NCI-H128 (cell line): Measurements from ENCODE around the gene EPYC.

Experiments
- DNase-seq: peaks from one replicate; lab custom pipeline; 2025; ENCODE audit not compliant: unreplicated experiment; lab: John Stamatoyannopoulos, UW

The EPYC gene

DNA sequence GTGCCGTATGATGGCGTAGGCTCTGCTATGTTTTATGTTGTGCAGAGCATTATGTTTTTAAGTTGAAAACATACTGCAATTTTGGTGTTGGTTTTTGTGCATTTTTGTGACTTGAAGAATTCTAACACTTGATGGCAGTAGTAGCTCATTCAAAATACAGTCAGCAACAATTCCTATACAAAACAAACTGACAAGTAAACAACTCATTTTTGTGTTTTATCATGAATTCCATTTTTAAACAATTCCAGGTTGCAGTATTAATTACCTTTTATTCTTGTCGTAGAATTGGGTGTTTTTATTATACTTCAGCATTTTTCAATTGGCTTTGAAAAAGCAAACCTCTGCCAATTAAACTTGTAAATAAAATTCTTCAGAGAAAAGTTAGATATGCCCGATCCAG, 45.7 kb downstream of the EPYC start:
- DNase-seq, result no peak

DNA sequence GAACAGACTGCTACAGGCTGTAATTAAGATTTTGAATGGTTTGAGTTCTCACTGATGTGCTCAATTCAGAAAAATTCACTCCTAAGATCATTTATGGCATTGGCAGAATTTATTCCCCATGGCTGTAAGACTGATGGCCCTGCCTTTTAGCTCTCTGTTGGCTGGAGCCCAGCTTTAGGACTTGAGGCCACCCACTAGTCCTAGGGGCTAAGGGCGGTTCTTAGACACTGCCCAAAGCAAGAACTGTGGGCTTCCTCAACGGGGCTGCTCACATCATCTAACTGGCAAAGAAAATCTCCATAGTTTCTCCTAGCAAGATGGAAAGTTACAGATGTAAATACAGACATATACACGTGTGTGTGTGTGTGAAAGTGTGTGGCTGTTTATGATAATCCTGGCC, 46.4 kb downstream of the EPYC start:
- no peak for DNase-seq

DNA sequence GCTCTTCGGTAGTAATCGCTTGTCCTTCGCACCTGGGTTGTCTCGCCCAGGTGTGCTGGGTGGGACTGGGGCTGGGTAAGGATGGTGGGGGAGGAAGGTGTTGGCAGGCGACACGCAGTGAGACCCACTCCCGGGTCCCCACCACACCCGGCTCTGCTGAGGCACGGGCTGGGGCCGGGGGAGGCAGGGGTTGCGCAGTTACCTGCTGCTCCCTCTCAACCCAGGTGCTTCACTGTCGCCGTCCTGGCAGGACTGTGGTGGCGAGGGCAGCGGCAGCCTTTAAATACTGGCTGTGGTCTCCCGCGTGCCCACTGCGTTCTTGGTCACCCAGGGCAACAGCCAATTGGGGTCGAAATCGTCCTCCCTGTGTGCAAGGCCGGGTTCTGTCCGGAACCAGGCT, 49.9 kb downstream of the EPYC start, which contains the start of gene CCER1:
Gene CCER1, minus strand, starts transcription at position 256 of the 400 bp plus-strand sequence. CDS start 434 bp downstream, outside the sequence.
- DNase-seq, result no peak

DNA sequence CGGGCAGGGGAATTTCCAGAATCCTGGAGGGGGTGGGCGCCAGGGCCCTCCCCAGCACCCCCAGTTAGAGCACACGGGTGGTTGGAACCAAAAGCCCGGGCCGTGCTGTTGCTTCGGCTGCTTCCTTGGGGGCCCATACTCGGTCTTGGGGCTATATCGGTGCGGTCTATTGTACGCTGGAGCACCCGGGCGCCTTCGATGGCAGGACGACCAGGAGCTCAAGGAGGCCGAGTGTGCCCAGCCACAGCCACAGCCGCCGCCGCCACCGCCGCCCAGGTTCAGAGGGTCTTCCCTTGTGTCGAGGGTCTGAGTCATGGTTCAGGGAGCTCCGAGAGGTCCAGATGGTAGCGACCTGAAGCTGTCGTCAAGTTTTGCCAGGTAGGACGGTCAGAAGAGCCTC, 50.3 kb downstream of the EPYC start:
- DNase-seq, result no peak

- DNase-seq, result no peak
Observed at GRCh38 chr12:90953956-90954421, 50.8 kb downstream of the EPYC start.

- no peak for DNase-seq
Observed at GRCh38 chr12:90951432-90952105, 53.2 kb downstream of the EPYC start.

GRCh38 chr12:90947869-90948268, 56.9 kb downstream of the EPYC start:
- no peak for DNase-seq

DNA sequence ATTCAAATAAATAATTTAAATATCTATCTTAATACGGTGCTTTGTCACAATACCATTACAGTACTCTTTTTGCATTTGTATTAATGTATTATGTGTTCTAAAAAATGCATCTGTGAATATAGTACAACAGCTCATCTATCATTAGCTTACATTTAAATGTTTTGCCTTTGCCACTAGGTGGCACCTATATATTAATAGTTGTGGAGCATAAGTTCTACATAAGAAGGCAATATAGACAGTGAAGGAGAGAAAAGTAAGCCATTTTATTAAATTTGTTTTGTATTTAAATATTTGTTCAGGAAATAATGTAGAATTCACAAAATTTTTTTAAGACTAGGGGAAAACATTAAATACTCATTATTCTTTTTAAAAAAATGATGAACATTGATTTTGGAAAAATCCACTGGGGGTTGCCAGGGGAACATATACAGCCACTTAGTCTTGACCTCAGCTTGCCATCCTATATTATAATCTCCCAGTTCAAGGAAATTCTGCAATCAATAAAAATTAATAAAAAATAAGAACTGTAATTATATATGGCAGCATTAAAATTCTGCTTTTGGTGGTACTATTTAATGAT, 59.6 kb downstream of the EPYC start:
- no peak for DNase-seq

- no peak for DNase-seq
Observed at GRCh38 chr12:90943255-90943654, 61.5 kb downstream of the EPYC start.

- no peak for DNase-seq
Observed at GRCh38 chr12:90940872-90941499, 63.8 kb downstream of the EPYC start.

- no peak for DNase-seq
Observed at GRCh38 chr12:90939382-90939781, 65.4 kb downstream of the EPYC start.

- no peak for DNase-seq
Observed at GRCh38 chr12:90938451-90938850, 66.3 kb downstream of the EPYC start.

GRCh38 chr12:90937651-90938050, 67.1 kb downstream of the EPYC start:
- no peak for DNase-seq

DNA sequence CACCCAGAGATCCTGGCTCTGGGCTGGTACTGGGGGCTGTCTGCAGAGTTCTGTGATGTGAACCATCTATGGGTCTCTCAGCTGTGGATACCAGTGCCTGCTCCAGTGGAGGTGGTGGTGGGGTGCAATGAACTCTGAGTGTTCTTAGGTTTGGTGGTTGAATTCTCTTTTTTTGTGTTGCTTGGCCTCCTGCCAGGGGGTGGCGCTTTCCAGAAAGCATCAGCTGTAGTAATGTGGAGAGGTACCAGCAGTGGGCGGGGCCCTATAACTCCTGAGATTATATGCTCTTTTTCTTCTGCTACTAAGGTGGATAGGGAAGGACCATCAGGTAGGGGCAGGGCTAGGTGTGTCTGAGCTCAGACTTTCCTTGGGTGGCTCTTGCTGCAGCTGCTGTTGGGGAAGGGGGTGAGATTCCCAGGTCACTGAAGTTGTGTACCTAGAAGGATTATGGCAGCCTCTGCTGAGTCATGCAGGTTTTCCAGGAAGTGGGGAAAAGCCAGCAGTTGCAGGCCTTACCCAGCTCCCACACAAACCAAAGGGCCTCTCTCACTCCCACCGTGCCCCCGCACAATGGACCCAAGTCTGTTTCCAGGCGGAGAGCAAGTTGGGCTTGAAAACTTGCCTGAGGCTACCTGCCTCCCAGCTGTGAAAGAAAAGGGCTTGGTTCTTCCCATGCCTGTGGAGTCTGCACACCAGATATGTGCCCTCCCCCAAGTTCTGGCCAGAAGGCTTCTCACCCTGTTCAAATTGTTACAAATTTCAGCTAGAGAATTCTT, 68.4 kb downstream of the EPYC start:
- DNase-seq, result no peak

DNA sequence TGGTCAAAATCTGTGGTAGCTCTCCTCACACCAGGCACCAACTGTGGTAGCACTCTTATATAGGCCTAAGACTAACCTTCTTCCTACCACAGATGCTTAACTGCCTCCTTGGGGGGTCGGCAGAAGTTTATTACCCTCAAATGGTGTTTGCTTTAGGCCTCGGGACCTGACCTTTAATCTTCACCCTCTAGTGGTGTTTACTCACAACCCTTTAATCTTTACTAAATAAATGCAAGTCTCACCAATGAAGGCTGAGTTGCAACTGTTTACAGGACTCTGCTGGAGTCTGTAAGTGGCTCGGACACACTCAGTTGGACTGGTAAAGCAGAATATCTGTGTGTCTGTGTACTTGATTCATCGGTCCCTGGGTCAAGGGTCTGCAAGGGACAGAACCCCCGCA, 79.2 kb downstream of the EPYC start:
- no peak for DNase-seq

GRCh38 chr12:90924406-90924805, 80.4 kb downstream of the EPYC start:
- no peak for DNase-seq

GRCh38 chr12:90922145-90922627, 82.6 kb downstream of the EPYC start:
- DNase-seq, result no peak

DNA sequence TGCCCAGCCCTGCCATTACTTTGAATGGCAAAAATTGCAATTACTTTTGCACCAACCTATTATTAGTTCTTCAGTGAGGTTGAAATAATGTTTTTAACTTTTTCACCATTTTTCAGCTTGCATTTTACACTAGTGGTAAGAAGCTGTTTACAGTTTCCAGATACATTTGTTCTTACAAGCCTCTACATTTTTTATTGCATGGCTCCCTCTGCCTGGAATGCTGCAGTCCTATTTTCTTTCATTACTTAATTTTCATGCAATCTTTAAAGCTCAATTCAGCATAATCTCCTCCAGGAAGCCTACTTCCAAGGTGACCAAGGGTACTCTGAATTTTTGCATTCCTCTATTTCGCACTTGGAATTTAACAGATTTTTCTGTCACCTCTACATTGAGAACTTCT, 83.2 kb downstream of the EPYC start:
- no peak for DNase-seq

- no peak for DNase-seq
Observed at GRCh38 chr12:90920222-90920621, 84.5 kb downstream of the EPYC start.

- DNase-seq, result no peak
Observed at GRCh38 chr12:90917431-90917830, 87.3 kb downstream of the EPYC start.

- no peak for DNase-seq
Observed at GRCh38 chr12:90916516-90916915, 88.3 kb downstream of the EPYC start.
